Effector CD8-positive, alpha-beta T cell (primary cell): ENCODE results near the gene CABLES1.

ENCODE experiments used
- DNase-seq: peaks from one replicate; lab custom pipeline; 2025; lab: John Stamatoyannopoulos, UW

CABLES1 gene

GRCh38 chr18:23165271-23166068 is 30.2 kb downstream of the CABLES1 start:
- no peak for DNase-seq

DNA sequence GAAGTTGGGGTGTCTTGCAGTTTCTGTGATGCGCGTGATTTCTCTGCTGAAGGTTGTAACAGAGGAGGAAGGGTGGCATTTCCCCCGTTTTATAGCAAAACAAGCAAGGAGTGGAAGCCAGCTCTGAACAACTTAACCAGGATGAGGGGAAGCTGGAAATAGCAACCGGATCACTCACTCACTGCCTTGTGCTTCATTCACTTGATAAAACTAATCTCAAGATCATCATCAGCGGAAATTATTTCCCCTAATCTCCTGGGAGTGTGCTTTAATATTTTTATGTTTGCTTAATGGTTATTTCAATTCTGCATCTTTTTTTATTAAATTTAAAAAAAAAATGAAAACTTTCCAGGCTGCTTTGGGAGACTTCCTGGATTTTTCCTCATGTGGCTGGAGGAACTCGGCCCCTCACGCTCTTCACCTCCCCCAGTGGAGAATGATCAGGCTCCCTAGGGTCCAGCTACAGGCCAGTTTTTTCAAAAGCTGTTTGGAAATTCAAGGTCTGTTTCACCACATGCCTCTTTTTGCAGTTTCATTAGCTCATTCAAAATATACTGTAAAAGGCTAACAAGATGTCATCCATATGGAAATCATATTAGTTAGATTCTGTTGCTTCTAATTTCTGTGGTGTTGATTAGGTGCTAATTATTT is 31.7 kb downstream of the CABLES1 start:
- DNase-seq, result no peak

GRCh38 chr18:23169673-23170044 is 34.4 kb downstream of the CABLES1 start:
- no peak for DNase-seq

DNA sequence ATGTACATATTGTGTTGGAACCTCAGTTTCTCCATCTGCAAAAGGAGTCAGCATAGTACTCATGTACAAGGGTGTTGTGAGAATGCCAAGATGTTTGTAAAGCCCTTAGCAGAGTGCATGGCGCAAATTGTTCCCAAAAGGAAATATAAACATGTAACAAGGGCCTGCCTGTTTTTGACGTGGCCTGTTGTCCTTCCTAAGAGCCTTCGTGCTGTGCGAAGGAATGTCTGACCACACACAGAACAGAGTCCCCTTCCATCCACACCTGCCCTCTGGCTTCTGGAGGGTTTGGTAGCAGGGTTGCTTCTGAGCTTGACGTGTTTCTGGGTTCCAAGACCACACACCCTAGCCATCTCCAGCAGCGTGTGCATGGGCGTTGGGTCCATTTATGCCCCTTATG is 34.9 kb downstream of the CABLES1 start:
- DNase-seq, result no peak

GRCh38 chr18:23171581-23172156 is 36.4 kb downstream of the CABLES1 start:
- no peak for DNase-seq

DNA sequence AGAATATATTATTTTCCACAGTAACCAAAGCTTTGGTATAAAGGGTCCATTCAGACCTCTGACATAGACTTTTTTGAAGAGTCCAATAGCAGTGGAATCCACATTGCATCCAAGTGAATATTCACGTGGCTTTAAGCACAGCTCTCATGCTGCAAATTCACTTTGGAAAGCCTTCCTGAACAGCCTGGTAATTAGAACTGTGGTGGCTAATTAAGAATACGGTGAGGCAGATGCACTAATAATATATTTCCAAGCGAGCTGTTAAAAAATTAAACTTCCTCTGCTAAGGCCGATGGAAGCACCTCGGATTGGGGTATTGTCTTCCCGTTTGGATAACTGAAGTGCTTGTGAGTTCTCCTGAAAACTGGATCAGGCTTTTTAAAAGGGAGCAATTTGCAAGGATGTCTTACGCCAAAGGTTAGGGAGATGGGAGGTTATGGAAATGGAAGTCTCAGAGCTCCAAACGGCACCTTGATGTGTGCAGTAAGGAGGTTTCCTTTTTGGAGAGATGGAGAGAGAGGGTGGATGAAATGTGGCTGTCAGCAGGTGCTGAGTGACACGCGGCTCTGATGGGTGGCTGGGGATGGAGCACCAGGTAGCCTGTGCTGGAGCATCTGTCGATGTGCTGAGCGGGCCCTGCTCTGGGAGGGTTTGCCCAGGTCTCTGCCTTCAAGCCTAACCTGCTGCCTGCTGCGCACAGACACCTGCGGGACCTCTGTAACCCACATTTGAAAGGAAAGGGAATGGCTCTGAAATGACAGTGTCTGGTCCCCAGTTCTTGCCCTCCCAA is 37.5 kb downstream of the CABLES1 start:
- no peak for DNase-seq

DNA sequence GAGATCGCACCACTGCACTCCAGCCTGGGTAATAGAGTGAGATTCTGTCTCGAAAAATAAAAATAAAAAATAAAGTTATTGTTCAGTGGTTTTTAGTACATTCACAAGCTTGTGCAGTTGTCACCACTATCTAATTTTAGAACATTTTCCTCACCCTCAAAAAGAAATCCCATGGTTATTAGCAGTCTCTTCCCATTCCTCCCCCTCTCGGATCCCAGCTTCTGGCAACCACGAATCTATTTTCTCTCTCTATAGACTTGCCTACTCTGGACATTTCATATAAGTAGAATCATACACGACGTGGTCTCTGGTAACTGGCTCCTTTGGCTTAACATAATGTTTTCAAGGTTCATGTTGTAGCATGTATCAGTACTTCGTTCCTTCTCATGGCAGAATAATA is 38.6 kb downstream of the CABLES1 start:
- DNase-seq, result no peak

GRCh38 chr18:23176701-23177432 is 41.6 kb downstream of the CABLES1 start:
- DNase-seq, result no peak

- DNase-seq, result no peak
Observed at GRCh38 chr18:23177433-23178072, 42.3 kb downstream of the CABLES1 start.

GRCh38 chr18:23178201-23178600 is 42.9 kb downstream of the CABLES1 start:
- DNase-seq, result no peak

- no peak for DNase-seq
Observed at GRCh38 chr18:23178661-23179081, 43.4 kb downstream of the CABLES1 start.

DNA sequence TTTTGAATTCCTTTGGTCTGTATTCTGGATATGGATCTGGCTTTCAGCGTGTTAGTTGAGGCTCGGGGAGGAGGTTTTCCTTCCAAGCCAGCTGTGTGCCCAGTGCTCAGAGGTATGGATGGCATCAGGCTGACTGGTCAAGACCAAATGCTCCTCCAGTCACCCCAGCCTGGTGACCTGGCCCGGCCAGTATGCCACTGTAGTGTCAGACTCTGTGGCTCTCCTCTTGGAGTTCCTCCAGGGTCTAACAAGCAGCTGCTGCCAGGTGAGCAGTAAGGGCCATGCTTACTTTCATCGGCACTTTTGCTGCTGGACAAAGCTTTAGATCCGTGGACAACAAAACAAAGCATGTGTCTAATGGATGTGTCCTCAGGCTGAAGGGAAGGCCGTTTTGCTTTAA is 44.1 kb downstream of the CABLES1 start:
- no peak for DNase-seq

DNA sequence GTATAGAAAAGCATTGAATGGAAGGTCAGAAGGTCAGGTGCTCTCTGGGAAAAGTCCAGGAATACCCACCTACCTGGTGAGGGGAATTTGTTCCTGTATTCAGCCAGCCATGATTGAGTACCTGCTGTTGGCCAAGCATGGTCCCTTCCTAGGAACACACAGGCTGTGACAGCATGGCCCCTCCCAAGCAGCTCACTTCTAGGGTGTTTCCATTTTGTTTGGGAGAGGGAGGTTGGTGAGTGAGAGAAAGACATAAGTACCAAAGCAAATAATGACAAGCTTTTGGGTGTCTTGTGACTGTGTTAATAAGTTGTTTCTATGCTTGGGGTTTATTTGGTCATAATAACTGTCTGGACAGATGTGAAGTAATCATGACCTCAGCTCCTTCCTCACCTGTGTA is 46.3 kb downstream of the CABLES1 start:
- DNase-seq, result no peak

DNA sequence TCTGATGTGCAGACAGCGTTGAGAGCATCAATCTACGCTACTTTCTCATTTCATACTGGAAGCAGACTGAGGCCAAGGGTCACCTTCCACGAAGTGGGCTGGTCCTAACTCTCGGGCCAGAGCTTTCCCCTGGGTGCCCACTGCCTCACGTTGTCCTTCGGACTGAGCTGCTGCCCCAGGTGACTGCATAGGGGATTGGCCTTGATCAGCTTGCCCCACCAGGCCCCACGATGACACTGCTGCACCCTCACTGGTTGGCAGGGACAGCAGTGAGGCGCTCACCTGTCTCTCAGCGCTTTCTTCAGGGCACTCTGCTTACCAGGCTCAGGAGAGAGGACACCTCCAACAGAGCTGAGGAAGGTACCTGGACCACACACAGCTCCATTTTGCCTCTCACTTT is 47.3 kb downstream of the CABLES1 start:
- no peak for DNase-seq

GRCh38 chr18:23183411-23184150 is 48.3 kb downstream of the CABLES1 start:
- no peak for DNase-seq

GRCh38 chr18:23186781-23187180 is 51.5 kb downstream of the CABLES1 start:
- DNase-seq, result no peak

GRCh38 chr18:23188068-23188760 is 52.9 kb downstream of the CABLES1 start:
- no peak for DNase-seq

DNA sequence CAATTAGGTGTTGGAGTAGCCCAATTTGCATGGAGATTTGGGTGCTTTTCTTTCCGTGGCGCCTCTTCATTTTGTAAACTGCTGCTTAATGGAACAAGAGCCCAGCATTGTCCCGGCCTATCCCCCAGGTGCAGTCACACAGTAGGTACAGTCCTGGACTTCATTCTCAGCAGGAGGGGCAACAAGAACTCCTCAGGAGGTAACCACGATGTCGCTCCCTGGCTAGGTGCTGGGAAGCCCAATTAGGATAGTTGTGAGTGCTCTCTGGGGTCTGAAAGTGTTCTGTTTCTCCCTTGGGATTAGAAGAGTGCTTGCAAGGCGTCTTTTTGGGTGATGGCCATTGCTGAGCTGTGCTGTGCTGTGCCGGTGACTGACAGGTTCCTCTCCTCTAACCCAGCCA is 53.8 kb downstream of the CABLES1 start:
- DNase-seq, result no peak

- no peak for DNase-seq
Observed at GRCh38 chr18:23189768-23190661, 54.7 kb downstream of the CABLES1 start.
